GM18907 (cell line): ENCODE measurements around the gene KLHDC10.
A peak's percentile ranks its signal among the peaks of the same experiment; 100 is the strongest.
"Not testable (repeated sequence)": the region's sequence is repeated elsewhere in the genome, so short reads cannot be mapped to it uniquely, and the experiment has no call there.

Source experiments
- ATAC-seq: cut with Tn5 transposase; IDR thresholded peaks from one replicate; pipeline ENCODE4 v1.9.1; 2021; ENCODE audit warnings: mild to moderate bottlenecking, moderate library complexity; ENCODE audit not compliant: unreplicated experiment

Gene KLHDC10

DNA sequence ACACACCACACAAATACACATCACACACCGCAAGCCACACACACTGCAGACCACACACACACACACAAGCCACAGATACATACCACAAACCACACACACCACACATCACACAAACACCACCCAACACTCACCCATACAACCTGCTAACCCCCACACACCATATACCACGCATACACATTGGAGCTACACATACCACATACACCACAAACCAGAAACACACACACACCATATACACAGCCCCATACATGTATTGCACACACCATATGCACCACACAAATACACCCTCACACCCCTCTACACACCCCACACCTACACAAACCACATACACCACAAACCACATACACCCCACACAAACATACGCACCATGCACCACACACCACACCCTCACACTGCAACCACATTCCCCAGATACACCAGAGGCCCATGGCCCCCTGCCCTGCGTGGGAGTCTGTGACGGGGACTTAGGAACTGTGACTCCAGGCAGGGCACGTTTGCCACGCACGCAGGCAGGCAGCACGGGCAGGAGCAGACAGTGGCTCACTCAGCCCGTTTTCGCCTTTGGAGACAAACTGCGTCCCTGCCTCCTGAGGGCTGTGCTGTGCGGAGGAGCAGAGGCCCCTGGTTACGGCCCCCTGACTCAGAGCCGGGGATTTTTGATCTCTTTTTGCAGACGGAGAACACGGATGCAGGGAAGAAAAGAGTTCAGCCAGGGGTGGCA lies 82.3 kb downstream of the KLHDC10 start:
- no peak for ATAC-seq

DNA sequence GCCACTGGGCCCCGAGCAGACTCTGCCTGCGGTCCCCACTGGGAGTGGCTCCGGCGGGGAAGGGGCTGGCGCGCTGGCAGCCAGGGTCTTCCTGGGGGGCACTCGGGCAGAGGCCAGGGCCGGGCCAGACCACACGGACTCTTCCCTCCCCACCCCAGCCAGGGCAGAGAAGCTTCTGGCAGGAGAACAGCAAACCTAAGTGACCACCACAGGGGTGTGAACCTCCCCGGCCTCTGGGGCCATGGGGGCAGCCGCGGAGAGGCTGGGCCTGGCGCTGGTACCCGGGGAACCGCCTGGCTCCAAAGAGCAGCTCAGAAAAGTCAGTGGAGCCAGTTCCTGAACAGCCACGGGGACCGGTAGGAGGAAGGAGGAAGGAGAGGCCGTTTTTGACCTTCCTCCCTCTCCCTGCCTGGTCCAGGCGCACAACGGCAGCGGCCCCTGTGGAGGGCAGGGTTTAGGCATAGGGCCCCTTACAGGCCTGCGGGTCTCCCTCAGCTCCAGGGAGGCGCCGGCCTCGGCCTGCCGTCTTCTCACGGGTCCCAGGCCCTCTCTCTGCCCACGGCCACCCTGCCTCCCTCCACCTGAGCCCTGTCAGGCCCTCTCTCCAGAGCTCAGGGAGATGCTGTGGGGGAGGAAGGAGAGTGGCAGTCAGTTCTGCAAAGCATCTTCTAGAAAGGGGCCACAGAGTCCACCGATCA lies 83.0 kb downstream of the KLHDC10 start:
- ATAC-seq = no peak

DNA sequence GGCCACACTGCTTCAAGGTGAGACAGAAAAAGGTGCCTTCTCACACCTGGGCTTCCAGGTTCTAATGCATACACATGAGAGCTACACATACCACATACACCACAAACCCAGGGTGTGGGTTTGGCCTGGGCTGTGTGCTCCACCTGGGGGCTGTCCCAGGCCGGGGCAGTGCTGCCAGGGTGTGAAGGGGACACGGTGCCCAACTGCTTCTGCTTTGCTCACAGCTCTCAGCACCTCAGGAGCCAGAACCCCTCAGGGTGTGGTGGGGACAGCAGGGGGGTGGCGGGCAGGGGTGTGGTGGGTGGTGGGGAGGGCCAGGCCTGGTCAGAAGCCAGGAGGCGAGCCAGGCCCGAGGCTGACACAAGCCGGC lies 83.8 kb downstream of the KLHDC10 start:
- ATAC-seq = no peak

DNA sequence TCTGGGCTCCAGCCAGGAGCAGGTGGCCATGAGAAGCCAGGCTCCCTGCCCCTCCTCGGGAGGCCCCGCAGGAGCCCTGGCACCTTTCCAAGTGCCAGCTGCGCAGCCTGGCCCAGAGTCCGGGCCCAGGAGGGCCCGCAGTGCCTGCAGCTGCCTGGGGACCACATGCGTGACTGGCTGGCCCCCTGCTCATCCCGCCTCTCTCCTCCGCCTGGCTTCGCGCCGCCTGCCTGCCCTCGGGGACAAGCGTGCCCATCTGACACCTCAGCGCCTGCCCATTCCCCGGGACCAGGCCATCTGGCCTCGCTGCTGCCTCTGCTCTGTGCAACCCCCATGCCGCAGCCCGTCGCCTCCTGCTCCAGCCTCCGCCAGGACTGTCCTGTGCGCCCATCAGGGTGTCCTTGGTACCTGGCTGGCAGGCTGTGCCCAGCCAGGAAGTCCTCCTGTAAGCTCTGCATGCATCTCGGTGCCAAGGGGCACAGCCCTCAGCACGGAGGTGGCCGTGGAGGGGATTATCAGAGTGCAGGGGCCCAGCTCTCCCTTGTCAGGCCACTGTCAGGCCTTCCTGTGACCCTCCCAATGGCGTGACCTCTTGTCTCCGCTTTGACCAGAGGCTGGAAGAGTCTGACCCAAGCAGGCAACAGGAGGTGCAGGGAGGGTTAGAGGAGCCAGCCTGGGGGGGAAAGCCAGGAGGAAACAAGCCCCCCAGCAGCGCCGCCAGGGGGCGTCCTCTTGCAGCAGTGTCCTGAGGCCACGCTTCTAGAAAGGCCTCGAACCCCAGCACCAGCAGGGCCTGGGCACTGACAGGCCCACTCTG lies 84.4 kb downstream of the KLHDC10 start:
- no peak for ATAC-seq

DNA sequence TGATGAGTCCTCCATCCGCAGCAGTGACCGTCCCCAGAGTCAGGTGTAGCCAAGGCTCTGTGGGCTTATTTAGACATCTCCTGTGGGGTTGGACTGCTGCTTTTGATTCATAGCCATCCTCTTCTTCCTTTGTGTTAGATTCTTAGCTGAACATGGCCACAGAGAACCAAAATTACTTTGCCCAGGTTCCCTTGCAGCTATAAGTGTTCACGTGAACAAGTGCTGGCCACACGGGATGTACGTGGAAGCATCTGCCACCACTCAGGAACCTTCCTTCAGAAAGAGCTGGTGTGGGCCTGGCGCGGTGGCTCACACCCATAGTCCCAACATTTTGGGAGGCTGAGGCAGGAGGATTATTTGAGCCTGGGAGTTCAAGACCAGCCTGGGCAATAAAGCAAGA lies 85.8 kb downstream of the KLHDC10 start:
- no peak for ATAC-seq

DNA sequence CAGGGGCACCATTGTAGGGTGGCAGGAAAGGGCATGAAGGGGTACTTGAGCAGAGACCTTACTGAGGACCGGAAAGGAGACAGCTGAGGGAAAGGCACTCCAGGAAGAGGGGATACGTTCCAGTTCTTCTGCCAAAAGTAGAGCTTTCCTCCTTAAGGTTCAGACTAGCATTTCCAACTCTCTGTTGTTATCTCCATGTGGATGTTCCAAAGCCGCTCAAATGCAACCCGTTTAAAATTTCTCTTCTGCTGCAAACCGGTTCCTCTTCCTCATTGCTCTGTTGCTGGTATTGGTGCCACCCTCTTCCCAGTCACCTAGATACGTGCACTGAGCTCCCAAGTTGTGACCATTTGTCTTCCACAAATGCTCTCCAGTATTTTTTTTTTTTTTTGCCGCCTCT lies 87.4 kb downstream of the KLHDC10 start:
- no peak for ATAC-seq

DNA sequence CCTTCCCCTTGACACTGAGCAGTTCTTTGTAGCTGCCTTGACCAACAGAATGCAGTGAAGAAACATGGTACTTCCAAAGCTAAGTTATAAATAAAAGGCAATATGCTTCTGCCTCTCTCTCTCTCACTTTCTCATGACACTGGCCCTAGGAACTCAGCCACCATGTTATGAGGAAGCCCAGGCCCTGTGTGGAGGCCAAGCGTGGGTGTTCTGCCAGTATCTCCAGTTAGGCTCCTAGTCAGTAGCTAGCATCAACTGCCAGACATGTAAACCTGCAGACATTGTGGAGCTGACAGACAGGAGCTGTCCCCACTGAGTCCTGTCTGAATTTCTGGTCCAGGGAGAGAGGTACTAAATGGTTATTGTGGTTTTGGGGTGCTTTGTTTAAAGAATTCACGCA lies 89.7 kb downstream of the KLHDC10 start:
- no peak for ATAC-seq

DNA sequence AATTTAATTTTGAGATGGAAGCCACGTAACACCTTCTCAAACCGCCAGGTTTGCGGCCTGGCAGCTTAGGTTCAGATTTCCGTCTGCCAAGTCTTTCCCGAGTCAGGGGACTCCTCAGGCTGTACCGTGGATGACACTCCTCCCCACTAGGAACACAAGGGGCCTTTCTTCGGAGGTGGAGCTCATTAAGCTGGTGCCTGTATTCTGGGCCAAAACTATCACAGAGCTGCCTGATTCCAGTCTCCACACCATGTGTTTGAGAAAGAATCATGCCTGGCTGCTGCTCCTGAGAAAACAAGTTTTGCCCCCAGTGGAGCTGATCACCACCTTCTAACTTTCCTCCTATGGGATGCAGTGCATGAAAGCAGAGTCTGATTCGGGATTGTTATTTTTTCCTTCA lies 90.1 kb downstream of the KLHDC10 start:
- no peak for ATAC-seq

DNA sequence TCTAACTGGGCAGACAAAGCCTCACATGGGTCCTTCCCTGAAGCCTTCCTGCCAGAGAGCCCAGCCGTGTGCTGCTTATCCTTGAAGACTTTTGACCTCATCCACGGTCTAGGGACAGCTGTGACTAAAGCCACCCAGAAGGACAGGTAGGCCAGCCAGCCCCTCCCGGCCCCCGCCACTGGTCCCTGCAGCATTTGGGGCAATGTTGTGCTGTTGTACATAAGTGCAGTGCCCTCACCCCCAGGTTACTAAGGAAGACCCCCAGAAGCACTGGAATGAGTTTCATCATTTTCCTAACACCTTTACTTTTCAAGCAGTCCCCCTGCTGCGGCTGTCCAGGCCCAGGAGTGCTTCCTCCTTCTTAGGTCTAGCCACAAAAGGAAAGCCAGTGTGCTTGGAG lies 91.9 kb downstream of the KLHDC10 start:
- no peak for ATAC-seq

DNA sequence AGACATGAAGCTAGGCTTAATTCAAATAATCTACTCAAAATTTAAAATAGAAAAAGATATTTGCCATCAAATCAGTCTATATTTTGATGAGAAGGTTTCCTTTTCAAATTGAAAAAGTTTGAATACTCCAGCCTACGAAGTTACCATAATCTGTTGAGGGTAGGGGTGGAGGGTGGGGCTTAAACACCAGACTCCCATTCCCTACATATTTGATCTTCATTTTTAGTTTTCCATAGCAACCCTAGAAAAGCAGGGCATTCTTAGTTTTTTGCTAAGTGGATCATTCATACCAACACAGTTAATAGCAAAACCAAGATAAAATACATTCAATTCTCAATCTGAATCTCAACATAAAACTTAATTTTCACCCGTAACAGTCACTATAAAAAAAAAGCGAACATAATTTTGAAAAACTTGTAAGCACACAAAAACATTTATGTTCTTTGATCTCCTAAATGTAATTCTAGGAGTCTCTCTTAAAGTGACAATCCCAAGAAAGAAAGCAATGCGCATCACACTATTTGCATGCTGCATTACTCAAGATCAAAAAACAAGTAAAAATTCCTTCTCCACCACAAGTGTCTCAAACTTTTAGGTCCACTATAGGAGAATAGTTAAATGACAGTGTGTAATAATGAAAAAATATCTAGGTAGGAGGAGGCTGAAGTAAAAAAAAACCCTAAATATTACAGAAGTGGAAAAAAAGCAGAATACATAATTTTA lies 104.1 kb downstream of the KLHDC10 start:
- ATAC-seq = no peak

DNA sequence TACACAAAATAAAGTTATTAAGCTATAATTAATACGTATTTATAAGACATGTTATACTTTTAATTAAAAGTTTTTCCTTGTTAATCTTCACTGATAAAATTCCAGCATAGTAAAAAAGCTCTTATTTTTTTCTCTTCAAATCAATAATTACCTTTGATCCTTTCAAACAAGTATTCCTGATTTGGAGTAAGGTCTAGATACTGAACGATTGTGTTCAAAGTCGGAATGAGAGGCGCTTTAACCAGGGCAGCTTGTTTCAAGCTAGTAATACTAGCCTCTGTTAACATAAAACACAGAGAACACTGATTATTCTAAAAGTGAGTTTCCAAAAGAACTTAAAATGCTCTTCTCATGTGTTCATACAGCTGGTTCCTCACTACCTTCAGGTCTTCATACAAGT lies 107.9 kb downstream of the KLHDC10 start:
- no peak for ATAC-seq

DNA sequence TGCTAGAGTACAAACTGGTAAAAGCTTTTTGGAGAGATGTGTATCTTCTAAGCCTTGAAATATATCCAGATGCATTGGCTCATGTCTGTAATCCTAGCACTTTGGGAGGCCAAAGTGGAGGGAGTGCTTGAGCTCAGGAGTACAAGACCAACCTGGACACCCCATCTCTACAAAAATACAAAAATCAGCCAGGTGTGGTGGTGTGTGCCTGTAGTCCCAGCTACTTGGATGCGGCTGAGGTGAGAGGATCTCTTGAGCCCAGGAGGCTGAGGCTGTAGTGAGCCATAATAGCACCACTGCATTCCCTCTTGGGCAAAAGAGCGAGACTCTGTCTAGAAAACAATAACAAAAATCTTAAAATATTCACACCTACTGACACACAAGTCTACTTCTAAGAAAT lies 109.3 kb downstream of the KLHDC10 start:
- no peak for ATAC-seq

DNA sequence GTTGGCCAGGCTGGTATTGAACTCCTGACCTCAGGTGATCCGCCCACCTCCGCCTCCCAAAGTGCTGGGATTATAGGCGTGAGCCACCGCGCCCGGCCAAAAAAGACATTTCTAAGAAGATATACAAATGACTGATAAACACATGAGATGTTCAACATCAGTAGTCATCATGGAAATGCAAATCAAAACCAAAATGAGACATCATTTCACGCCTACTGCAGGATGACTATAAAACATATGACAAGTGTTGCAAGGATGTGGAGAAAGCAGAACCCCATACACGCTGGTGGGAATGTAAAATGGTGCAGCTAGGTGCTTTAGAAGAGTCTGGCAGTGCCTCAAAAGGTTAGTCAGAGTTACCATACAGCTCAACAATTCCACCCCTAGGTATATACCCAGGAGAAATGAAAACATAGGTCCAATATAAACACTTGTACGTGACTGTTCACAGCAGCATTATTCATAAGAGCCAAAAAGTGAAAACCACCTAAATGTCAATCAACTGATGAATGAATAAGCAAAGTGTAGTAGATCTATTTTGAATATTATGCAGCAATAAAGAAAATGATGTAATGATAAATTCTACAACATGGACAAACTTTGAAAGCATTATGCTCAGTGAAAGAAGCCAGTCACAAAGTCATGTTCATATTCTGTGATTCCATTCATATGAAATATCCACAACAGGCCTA lies 110.4 kb downstream of the KLHDC10 start:
- ATAC-seq = no peak

DNA sequence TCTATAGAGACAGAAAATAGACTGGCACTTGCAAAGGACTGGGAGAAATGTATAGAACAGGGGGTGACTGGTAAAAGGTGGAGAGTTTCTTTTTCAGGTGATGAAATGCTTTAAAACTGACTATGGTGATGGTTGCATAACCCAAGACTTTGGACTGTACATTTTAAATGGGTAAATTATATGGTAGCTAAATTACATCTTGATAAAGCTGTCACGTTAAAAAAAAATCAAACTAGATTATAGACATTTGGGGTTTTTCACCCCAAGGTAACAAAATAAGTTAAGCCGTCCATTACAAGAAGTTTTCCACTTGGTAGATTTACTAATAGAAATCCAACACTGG lies 110.9 kb downstream of the KLHDC10 start:
- no peak for ATAC-seq

DNA sequence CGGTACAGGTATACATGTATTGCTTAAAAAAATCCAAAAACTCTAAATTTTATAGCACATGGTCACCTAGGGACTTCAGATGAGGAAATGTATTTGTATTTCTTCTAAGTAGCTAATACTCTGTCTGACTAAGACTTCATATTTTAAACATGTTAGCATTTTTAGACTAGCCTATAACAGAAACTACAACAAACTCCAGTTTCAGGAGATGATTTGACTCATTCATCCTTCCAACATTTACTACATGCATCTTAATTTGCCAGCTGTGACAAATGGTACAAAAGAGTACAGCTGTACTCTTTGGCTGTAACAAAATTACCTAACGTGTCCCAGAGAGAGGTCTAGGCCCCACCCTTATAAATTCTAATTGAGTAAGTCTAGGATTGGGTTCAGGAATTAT lies 112.7 kb downstream of the KLHDC10 start:
- peak; percentile 50 for ATAC-seq

DNA sequence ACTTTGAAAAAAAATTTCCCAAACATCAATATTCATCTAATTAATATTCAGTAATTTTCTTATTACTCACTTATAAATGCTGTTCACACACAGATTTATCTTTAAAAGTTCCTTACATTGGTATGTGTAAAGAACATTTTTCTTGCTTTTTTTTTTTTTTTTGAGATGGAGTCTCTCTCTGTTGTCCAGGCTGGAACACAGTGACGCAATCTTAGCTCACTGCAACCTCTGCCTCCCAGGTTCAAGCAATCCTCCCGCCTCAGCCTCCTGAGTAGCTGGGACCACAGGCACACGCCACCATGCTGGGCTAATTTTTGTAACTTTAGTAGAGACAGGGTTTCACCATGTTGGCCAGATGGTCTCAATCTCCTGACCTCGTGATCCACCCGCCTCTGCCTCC lies 114.0 kb downstream of the KLHDC10 start:
- not testable (repeated sequence) for ATAC-seq
